Renal cortex interstitium (tissue), 15 donors: ENCODE measurements around the gene ECEL1. TPM values are rescaled to one million over a fixed set of nuclear protein-coding genes. Genes with fewer than 3 reads are reported as not detected.
"Not testable (repeated sequence)": the region's sequence is repeated elsewhere in the genome, so short reads cannot be mapped to it uniquely, and the experiment has no call there.

Source experiments
- DNase-seq, 11 donors: peaks; one replicate each; pipeline ENCODE4 v3.0.0-alpha.2; 2013; ENCODE audit warnings: low read depth in 9 of 11, low spot score in 4 of 11; ENCODE audit errors: extremely low read depth in 1 of 11
- long read RNA-seq, 16 experiments: transcript quantifications; one replicate each; lab custom pipeline, GENCODE V29; 2026
- polyA plus RNA-seq, 3 donors: library from polyadenylated mRNA; unstranded; fragments of 120-200 nt; gene quantifications; one replicate each; pipeline ENCODE4 v1.2.1, GENCODE V29; 2013; ENCODE audit not compliant: insufficient read length in 3 of 3

The ECEL1 gene, protein sequence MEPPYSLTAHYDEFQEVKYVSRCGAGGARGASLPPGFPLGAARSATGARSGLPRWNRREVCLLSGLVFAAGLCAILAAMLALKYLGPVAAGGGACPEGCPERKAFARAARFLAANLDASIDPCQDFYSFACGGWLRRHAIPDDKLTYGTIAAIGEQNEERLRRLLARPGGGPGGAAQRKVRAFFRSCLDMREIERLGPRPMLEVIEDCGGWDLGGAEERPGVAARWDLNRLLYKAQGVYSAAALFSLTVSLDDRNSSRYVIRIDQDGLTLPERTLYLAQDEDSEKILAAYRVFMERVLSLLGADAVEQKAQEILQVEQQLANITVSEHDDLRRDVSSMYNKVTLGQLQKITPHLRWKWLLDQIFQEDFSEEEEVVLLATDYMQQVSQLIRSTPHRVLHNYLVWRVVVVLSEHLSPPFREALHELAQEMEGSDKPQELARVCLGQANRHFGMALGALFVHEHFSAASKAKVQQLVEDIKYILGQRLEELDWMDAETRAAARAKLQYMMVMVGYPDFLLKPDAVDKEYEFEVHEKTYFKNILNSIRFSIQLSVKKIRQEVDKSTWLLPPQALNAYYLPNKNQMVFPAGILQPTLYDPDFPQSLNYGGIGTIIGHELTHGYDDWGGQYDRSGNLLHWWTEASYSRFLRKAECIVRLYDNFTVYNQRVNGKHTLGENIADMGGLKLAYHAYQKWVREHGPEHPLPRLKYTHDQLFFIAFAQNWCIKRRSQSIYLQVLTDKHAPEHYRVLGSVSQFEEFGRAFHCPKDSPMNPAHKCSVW
- 10 to 100 TPM; 13.8 to 27.8 (median 21.4) TPM for polyA plus RNA-seq
- long read RNA-seq, donor 1, partial matches to known transcripts = 0 of 1 reads
- long read RNA-seq, donor 1, other reads (novel, unspliced or antisense) = 0 of 1 reads
- long read RNA-seq, donor 2, partial matches to known transcripts = 0 of 2 reads
- long read RNA-seq, donor 2, other reads (novel, unspliced or antisense) = 0 of 2 reads
- long read RNA-seq, donor 3, partial matches to known transcripts = 0 of 2 reads
- long read RNA-seq, donor 3, other reads (novel, unspliced or antisense) = 0 of 2 reads
- long read RNA-seq, donor 4, partial matches to known transcripts = 0 of 3 reads
- long read RNA-seq, donor 4, other reads (novel, unspliced or antisense) = 0 of 3 reads
- long read RNA-seq, donor 5 = 0 reads
- long read RNA-seq, donor 6, partial matches to known transcripts = 5 of 6 reads
- long read RNA-seq, donor 6, other reads (novel, unspliced or antisense) = 0 of 6 reads
- long read RNA-seq, donor 7, partial matches to known transcripts = 0 of 3 reads
- long read RNA-seq, donor 7, other reads (novel, unspliced or antisense) = 0 of 3 reads
- long read RNA-seq, donor 8, transcript ECEL1-201 (18 exons, 2,865 nt) = major isoform, 10 of 10 reads
- long read RNA-seq, donor 8, partial matches to known transcripts = 0 of 10 reads
- long read RNA-seq, donor 8, other reads (novel, unspliced or antisense) = 0 of 10 reads
- long read RNA-seq, donor 9, partial matches to known transcripts = 0 of 2 reads
- long read RNA-seq, donor 9, other reads (novel, unspliced or antisense) = 0 of 2 reads
- long read RNA-seq, donor 10, partial matches to known transcripts = 87 of 121 reads
- long read RNA-seq, donor 10, other reads (novel, unspliced or antisense) = 34 of 121 reads
- long read RNA-seq, donor 11, partial matches to known transcripts = 0 of 2 reads
- long read RNA-seq, donor 11, other reads (novel, unspliced or antisense) = 0 of 2 reads
- long read RNA-seq, donor 12 = 0 reads
- long read RNA-seq, donor 13, partial matches to known transcripts = 0 of 3 reads
- long read RNA-seq, donor 13, other reads (novel, unspliced or antisense) = 0 of 3 reads
- long read RNA-seq, donor 14, partial matches to known transcripts = 0 of 1 reads
- long read RNA-seq, donor 14, other reads (novel, unspliced or antisense) = 0 of 1 reads
- long read RNA-seq, donor 15, partial matches to known transcripts = 0 of 1 reads
- long read RNA-seq, donor 15, other reads (novel, unspliced or antisense) = 0 of 1 reads
- long read RNA-seq, donor 16, transcript ECEL1-201 (18 exons, 2,865 nt) = major isoform, 6 of 6 reads
- long read RNA-seq, donor 16, partial matches to known transcripts = 0 of 6 reads
- long read RNA-seq, donor 16, other reads (novel, unspliced or antisense) = 0 of 6 reads

DNA sequence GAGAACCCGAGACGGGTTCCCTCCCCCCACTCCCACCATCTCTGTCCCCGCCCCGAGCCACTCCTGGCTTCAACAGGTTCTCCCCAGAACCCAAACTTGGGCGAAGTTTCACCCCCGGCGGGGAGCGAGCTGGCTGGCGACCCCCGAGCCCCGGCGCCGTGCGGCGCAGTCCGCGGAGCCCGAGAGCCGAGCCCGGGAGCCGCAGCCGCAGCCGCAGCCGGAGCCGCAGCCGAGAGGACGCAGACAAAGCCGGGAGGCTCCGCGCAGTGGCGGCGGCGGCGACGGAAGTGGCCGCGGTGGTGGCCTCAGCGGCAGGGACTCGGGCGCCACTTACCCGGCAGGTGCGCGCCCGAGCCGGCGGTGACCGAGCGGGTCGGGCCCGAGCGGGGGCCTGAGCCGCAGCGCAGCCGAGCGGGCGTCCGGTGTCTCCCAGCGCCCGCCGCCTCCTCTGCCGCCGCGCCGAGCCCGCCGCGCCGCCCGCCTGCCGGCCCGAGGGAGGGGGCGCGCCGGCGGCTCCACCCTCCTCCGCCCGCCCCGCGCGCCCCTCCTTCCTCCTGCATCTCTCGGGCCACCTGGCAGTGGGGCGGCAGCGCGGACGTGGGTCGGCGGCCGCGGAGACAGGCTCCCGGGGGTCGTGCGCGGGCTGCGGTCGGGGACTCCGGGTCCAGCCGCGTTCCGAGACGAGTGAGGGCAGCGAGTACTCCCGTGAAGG is at the start of gene ECEL1:
ECEL1 (minus strand) TSS at position 450 of the 712 bp plus-strand sequence. CDS start 1,181 bp downstream, outside the sequence.
- peak in 1 of 11 donors; percentile 26 for DNase-seq

DNA sequence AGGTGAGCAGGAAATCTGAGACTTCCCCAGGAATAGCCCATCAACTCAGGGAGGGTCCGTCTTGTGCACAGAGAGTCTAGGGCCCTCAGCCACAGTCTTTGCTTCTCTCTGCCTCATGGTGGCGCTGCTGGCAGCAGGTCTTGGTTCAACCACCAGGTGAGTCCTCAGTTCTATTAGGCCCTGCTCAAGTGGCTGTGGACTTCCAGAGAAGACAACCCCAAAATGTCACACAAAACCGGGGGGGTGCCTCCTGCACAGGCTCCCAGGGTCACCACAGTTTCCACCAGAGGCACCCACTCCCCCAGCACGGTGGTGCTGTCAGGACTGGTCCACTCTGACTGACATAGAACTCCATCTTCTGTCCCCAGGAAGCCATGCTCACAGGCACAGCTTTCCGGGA is 49.4 kb upstream of the ECEL1 start:
- no peak for DNase-seq

DNA sequence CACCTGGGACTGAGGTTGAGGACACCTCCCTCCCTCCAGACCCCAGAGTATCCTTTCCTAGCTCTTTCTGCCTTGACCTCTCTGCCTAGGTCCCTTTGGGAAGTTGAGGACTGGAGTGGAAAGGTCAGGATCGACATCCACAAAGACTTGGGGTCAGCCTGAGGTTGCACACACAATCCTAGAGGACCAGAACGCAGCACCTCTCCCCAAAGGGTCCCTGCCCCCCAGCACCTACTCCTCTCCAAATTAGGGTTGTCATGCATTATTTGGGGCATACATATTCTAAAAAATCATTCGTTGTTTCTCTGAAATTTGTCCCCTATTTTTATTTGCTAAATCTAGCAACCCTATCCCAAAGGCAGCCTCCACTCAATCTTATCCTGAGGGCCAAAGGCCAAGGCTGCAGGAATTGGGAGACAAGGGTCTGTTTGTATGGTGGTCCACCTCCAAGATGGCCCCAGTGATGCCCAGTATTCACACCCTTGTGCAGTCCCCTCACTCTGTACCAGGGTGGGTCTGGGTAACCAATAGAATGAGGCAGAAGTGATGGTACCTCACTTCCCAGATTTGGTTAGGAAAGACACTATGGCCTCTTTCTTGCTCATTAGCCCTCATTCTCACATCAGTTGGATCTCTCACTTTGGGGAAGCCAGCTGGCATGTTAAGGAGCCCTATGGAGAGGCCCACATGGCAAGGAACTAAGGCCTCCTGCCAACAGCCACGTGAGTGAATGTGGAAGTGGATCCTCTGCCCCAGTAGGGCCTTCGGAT is 48.3 kb upstream of the ECEL1 start:
- DNase-seq = no peak

DNA sequence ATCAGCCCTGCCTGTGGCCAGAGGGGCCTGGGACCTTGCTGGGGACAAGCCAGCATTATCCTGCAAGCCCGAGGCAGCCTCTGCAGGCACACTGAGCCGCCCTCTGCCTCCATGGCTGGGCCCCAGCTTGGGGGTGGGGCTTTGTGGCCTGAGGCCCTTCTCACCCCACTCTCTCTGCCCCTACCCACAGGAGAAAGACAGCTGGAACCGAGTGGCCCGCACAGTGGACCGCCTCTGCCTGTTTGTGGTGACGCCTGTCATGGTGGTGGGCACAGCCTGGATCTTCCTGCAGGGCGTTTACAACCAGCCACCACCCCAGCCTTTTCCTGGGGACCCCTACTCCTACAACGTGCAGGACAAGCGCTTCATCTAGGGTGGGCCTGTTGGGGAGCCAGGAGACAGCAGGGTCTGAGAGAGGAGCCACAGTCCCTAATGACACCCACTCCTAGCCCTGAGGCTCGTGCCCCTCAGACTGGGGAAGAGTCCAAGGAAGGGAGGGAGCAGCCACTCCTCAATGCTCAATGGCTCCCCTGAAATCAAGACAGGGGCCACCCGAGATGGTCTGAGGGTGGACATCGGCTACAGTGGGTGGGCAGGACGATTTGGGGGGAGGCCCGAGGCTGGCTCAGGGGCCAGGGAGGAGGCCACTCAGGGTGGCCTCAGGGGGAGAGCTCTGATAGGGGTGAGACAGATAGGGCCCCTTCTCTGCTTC is 47.5 kb upstream of the ECEL1 start:
- no peak for DNase-seq

DNA sequence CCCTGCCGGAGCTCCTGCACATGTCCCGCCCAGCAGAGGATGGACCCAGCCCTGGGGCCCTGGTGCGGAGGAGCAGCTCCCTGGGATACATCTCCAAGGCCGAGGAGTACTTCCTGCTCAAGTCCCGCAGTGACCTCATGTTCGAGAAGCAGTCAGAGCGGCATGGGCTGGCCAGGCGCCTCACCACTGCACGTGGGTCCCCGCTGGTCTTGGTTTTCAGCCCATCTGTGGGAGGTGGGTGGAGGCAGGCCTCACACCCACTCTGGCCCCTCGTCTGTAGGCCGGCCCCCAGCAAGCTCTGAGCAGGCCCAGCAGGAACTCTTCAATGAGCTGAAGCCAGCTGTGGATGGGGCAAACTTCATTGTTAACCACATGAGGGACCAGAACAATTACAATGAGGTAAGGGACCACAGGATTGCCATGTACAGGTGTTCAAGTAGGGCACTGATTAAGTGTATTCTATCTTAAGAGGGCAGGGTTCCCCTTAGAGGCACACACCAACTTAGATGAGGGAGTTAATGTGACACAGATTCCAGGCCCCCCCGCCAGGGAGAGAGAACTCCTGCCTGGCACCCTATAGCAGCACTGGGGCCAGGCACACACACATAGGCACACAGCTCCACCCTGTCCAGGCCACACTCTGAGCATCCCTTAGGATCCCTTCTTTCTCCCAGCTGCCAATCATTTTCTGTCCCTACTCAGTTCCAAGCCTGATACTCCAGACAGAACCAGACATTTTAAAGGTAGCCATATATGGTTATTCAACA is 46.5 kb upstream of the ECEL1 start:
- no peak for DNase-seq

DNA sequence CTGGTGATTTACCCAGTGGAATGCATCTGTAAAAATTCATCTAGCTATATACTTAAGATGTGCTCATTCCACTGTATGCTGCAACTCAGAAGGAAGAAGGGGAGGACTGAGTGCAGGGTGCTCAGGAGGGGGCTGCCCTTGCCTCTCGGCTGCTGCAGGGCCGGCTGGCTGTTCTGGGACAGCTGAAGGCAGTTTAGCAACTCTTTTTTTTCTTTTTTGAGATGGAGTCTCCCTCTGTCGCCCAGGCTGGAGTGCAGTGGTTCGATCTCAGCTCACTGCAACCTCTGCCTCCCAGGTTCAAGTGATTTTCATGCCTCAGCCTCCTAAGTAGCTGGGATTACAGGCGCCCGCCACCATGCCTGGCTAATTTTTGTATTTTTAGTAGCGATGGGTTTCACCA is 45.2 kb upstream of the ECEL1 start:
- DNase-seq = not testable (repeated sequence)

DNA sequence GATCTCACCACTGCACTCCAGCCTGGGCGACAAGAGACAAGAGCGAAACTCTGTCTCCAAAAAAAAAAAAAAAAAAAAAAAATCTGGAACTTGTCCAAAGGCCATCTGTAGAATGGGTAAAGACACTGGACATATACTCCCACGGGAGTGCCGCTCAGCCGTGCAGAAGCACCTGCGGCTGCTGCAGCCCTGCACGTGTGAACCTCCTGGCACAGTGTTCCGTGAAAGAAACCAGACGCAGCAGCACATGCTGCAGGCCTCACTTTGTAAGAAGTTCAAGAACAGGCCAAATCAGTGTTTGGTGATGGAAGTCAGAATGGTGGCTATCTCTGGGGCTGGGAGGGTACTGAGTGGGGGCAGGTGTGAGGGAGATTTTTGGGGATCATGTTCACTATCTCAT is 44.8 kb upstream of the ECEL1 start:
- DNase-seq = no peak

DNA sequence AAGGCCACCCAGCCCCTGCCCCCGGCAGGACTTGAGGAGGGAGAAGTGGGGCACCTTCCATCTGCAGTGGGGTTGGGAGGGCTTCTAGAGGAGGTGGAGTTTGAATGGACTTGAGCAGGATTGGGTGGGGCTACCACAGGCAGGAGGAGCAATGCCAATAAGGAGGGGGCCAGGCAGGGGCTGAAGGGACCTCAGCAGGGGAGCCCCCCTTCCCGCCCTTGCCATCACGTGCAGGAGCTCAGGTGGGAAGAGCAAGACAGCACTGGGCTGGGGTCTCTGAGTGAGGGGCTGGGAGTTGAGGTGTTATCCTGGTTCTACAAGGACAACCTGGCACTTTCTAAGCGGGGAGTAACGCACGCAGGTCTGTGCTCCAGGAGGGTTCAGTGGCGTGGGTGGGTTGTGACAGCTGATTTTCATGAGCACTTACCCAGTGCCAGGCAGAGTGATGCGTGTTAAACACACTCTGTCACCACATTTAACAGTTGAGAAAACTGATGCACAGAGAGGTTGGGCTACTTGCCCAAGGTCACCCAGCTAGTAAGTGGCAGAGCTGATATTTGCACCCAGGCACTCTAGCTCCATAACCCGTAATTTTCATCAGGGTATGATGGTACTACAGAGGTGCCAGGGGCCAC is 43.1 kb upstream of the ECEL1 start:
- DNase-seq = no peak

DNA sequence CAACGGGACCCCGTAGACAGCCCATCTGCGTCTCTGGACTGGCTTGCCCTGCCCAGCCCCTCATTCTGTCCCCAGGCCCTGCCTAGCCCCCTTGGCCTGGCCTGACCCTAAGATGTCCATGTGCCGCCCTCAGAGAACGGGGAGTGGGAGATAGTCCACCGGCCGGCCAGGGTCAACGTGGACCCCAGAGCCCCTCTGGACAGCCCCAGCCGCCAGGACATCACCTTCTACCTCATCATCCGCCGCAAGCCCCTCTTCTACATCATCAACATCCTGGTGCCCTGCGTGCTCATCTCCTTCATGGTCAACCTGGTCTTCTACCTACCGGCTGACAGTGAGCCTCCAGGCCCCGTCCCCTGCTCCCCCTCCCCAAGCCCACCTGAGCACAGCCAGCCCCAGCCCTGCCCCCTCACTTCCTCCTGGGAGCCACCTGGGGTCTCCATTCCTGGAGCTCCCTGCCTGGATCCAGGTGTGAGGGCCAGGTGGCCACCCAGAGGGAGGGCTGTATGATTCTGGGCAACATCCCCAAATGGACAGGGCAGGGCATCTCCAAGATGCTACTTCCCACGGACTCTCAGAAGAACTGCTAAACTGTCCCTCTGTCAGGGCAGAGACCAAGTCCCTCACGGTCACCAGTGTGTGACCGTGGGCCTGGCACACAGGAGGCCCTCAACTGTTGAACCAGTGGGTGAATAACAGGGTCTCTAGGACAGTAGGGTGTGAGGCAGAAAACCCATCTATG is 42.3 kb upstream of the ECEL1 start:
- DNase-seq = no peak

DNA sequence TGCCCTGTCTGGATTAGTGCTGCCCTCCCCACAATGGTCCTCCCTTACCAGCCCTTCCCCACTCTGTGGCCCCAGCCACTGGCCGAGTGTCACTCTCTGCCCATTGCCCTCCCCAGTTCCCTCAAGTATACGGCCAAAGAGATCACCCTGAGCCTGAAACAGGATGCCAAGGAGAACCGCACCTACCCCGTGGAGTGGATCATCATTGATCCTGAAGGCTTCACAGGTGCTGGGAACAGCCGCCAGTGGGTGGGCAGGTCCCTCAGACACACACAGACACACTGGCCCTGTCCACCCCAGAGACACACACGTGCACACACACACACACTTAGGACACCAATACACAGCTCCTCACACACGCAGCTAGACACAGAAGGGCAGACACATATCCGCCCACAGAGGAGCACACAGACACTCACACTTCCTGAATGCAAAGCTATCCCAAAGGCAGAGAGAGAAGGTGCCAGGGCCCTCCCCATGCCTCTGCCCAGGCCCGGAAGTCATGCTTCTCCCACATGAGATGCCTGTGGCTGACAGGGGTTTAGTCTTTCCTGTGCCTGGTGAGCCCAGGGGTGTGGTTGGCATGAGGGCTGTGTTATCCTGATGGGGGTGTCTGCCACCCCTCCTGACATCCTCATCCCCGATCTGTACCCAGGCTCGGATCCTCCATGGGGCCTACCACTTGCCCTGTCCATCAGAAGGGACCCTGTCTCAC is 41.3 kb upstream of the ECEL1 start:
- DNase-seq = no peak

DNA sequence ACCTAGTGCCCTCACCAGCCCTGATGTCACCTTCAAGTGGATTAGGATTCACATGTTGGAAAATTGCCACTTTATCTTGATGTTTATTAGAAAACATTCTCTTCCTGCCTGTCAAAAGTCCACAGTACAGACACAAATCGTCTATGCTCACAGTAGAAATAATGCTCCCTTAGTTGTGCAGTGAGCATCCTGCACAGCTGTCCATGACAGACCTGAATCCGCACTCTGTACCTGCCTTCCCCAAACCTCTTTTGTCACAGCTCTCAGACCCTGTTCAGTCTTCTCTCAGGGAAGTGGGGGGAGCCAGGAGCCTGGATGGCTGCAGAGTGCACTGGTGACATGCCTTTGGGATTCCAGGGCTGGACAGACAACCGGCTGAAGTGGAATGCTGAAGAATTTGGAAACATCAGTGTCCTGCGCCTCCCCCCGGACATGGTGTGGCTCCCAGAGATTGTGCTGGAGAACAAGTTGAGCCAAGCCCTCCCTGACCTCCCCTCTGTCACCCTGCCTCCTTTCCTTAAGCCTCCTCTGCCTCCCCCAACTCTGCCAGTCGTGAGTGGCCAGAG is 40.4 kb upstream of the ECEL1 start:
- DNase-seq = no peak

DNA sequence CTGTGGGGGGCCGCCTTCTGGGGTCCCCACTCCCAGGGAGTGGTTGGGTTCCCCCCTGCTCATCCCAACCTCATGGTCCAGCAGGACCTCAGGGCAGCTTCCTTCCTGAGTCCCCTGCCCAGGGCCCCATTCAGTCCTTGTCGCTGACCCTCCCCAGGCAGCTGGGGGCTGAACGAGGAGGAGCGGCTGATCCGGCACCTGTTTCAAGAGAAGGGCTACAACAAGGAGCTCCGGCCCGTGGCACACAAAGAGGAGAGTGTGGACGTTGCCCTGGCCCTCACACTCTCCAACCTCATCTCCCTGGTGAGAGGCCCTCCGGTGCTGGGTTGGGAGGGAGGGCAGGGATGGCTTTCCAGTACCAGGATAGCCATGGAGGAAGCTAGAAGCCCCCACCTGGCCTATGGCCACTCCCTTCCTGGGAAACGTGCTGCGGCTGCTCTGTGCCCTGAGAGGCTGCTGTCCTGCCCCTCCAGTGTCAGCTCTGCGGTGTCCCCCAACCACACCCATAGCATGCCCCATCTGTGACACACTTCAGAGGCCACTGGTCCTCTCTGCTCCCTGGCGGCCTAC is 38.8 kb upstream of the ECEL1 start:
- no peak for DNase-seq
